Measurements from ENCODE around the gene OR52E2. TPM values are rescaled to one million over a fixed set of nuclear protein-coding genes. Genes with fewer than 3 reads are reported as not detected.

OR52E2 gene
- total RNA-seq (2022): not detected in 2 replicates
- Bru-seq, nascent RNA: not detected
- not detected for BruChase-seq, experiment 1, labeled RNA remaining after a 2-hour chase
- not detected for BruChase-seq, experiment 2, labeled RNA remaining after a 6-hour chase
- long read RNA-seq: 0 reads

- H3K27ac Mint-ChIP-seq (ENCODE audit: unreplicated experiment): no peak within 1 kb of the TSS
- no peak within 1 kb of the TSS for H3K4me3 Mint-ChIP-seq (ENCODE audit: unreplicated experiment)
- no peaks in the 10 kb centered on the region for H3K36me3 Mint-ChIP-seq (ENCODE audit: insufficient read depth, unreplicated experiment)
- CTCF ChIA-PET: no interaction called here
- peaks cover 12% of the 10 kb centered on the region for H3K27me3 Mint-ChIP-seq (ENCODE audit: insufficient read depth, unreplicated experiment)
- H3K36me3 ChIP-seq (ENCODE audit: control insufficient read depth, insufficient read depth, low read length): no peaks in the 10 kb centered on the region
- no peak within 1 kb of the TSS for H3K4me3 ChIP-seq (ENCODE audit: low read depth, low read length)
- no peak for DNase-seq
- no peaks in the 10 kb centered on the region for H3K9me3 ChIP-seq
- no TSS peak for BruUV-seq (replicated peaks)
- H3K27me3 ChIP-seq (replicated peaks; ENCODE audit: control insufficient read depth, insufficient read depth, low read length): no peaks in the 10 kb centered on the region
- H3K4me1 Mint-ChIP-seq (ENCODE audit: low read depth, unreplicated experiment): no peaks in the 10 kb centered on the region
- no peaks in the 10 kb centered on the region for H3K9me3 Mint-ChIP-seq (ENCODE audit: unreplicated experiment)
- TF ChIP-seq, protein P1, sequence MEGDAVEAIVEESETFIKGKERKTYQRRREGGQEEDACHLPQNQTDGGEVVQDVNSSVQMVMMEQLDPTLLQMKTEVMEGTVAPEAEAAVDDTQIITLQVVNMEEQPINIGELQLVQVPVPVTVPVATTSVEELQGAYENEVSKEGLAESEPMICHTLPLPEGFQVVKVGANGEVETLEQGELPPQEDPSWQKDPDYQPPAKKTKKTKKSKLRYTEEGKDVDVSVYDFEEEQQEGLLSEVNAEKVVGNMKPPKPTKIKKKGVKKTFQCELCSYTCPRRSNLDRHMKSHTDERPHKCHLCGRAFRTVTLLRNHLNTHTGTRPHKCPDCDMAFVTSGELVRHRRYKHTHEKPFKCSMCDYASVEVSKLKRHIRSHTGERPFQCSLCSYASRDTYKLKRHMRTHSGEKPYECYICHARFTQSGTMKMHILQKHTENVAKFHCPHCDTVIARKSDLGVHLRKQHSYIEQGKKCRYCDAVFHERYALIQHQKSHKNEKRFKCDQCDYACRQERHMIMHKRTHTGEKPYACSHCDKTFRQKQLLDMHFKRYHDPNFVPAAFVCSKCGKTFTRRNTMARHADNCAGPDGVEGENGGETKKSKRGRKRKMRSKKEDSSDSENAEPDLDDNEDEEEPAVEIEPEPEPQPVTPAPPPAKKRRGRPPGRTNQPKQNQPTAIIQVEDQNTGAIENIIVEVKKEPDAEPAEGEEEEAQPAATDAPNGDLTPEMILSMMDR (IDR thresholded peaks at IDR 0.05; ENCODE audit: insufficient read depth in 1 of 2, low read depth in 1 of 2, low read length in 1 of 2, severe bottlenecking in 1 of 2, unreplicated experiment in 1 of 2): no peak
- POLR2A ChIA-PET: no interaction called here
- H3K4me1 ChIP-seq: no peaks in the 10 kb centered on the region
- intact Hi-C loops (cut with micrococcal nuclease; ENCODE audit: unreplicated experiment): no loop called here
Observed at GRCh38 chr11:5059391-5059790, at the start of gene OR52E2. OR52E2 (minus strand) TSS chr11:5059627; CDS start chr11:5059627, 0 bp downstream.

DNA sequence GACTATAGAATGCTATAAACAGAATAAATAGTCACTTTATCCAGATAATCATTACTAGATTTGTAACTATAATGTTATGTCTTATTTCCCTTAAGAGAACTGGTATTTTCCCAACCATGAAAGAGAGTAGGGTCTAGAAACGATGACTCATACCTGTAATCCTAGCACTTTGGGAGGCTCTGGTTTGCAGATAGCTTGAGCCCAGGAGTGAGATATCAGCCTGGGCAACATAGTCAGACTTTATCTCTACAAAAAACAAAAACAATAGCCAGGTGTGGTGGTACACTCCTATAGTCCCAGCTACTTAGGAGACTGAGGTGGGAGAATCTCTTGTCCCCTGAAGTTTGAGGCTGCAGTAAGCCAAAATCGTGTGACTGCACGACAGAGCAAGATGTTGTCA is 47.9 kb upstream of the OR52E2 start:
- no peaks in the 10 kb centered on the region for H3K4me1 Mint-ChIP-seq (ENCODE audit: low read depth, unreplicated experiment)
- TF ChIP-seq, protein P1 (IDR thresholded peaks at IDR 0.05; ENCODE audit: insufficient read depth in 1 of 2, low read depth in 1 of 2, low read length in 1 of 2, severe bottlenecking in 1 of 2, unreplicated experiment in 1 of 2): no peak
- ChIA-PET POLR2A (no interaction called here), CTCF (no interaction called here)
- BruUV-seq (replicated peaks): no TSS peak
- H3K36me3 Mint-ChIP-seq (ENCODE audit: insufficient read depth, unreplicated experiment): no peaks in the 10 kb centered on the region
- no peak overlapping the region for H3K4me3 ChIP-seq (ENCODE audit: low read depth, low read length)
- no peaks in the 10 kb centered on the region for H3K9me3 ChIP-seq
- H3K9me3 Mint-ChIP-seq (ENCODE audit: unreplicated experiment): peaks cover 5% of the 10 kb centered on the region
- H3K4me1 ChIP-seq: no peaks in the 10 kb centered on the region
- no peaks in the 10 kb centered on the region for H3K27me3 ChIP-seq (replicated peaks; ENCODE audit: control insufficient read depth, insufficient read depth, low read length)
- intact Hi-C loops (cut with micrococcal nuclease; ENCODE audit: unreplicated experiment): no loop called here
- H3K36me3 ChIP-seq (ENCODE audit: control insufficient read depth, insufficient read depth, low read length): no peaks in the 10 kb centered on the region
- H3K27ac Mint-ChIP-seq (ENCODE audit: unreplicated experiment): no peak overlapping the region
- H3K27me3 Mint-ChIP-seq (ENCODE audit: insufficient read depth, unreplicated experiment): peaks cover 8% of the 10 kb centered on the region
- no peak overlapping the region for H3K4me3 Mint-ChIP-seq (ENCODE audit: unreplicated experiment)
- DNase-seq: no peak

GRCh38 chr11:5103066-5103465 is 43.6 kb upstream of the OR52E2 start:
- intact Hi-C loops (cut with micrococcal nuclease; ENCODE audit: unreplicated experiment): no loop called here
- CTCF ChIA-PET: no interaction called here
- no peaks in the 10 kb centered on the region for H3K36me3 ChIP-seq (ENCODE audit: control insufficient read depth, insufficient read depth, low read length)
- no peak overlapping the region for H3K4me3 Mint-ChIP-seq (ENCODE audit: unreplicated experiment)
- H3K27me3 ChIP-seq (replicated peaks; ENCODE audit: control insufficient read depth, insufficient read depth, low read length): no peaks in the 10 kb centered on the region
- no peaks in the 10 kb centered on the region for H3K9me3 ChIP-seq
- H3K27me3 Mint-ChIP-seq (ENCODE audit: insufficient read depth, unreplicated experiment): peaks cover 11% of the 10 kb centered on the region
- peaks cover 5% of the 10 kb centered on the region for H3K9me3 Mint-ChIP-seq (ENCODE audit: unreplicated experiment)
- no peak for DNase-seq
- H3K27ac Mint-ChIP-seq (ENCODE audit: unreplicated experiment): no peak overlapping the region
- H3K4me1 ChIP-seq: no peaks in the 10 kb centered on the region
- no peaks in the 10 kb centered on the region for H3K36me3 Mint-ChIP-seq (ENCODE audit: insufficient read depth, unreplicated experiment)
- H3K4me1 Mint-ChIP-seq (ENCODE audit: low read depth, unreplicated experiment): no peaks in the 10 kb centered on the region
- POLR2A ChIA-PET: no interaction called here
- TF ChIP-seq, protein P1 (IDR thresholded peaks at IDR 0.05; ENCODE audit: insufficient read depth in 1 of 2, low read depth in 1 of 2, low read length in 1 of 2, severe bottlenecking in 1 of 2, unreplicated experiment in 1 of 2): no peak
- no TSS peak for BruUV-seq (replicated peaks)
- H3K4me3 ChIP-seq (ENCODE audit: low read depth, low read length): no peak overlapping the region
